VCaP (cell line): ENCODE measurements around the gene BICC1.

Experiments
- H3K27ac ChIP-seq: fragments of 450-650 bp; 2 replicates; pipeline ENCODE4 v1.5.1; 2017
- TF ChIP-seq, protein P1 (sequence below): fragments of 450-650 bp; conservative IDR thresholded peaks from 2 replicates; pipeline ENCODE4 v1.5.1; 2017; ENCODE audit warnings: mild to moderate bottlenecking, moderate library complexity

Gene BICC1

DNA sequence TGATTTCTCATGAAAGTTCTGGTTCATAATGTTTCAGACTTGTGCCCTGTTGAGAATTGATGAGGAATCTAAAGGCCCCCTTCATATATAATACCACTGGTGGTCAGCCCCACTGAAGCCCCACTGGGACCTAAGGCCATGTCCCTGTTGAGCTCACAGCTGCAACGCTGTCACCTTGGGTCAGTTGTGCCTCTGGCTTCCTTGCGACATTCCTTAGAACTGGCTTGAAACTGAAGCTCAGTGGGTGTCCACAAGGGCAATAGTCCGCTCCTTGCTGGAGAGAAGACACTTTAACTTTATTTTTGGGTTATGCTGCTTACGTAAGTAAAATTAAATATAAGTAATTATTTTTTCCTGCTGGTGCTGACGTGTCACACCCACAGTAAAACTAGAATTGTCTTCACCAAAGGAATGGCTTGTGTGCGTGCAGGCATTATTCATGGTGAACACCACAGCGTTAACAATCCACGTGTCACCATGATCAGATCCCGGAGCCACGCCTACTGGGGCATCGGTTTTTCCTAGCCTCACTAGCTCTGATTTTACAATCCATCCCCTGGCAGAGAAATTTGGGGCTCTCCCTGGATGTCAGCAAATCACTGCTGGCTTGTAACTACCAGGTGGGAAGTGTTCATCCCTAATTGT, 66.5 kb downstream of the BICC1 start:
- H3K27ac ChIP-seq: no peak overlapping the region

DNA sequence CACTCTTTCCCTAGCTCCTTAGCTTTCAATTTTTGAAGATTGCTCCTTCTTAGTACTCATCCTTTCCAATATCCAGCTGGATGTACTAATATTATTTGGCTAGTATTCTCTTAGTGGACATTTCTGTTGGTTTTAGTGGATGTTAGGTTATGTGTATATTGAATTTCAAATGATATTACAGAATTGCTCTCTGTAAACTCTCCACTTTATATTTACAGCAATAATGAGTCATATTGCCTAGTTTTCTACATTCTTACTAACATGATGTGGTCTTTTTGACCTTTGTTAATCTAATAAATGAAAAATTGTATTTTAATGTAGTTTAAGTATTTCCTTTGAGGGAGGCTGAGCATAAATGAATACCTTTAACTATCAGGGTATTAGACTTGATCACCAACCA, 69.4 kb downstream of the BICC1 start:
- TF ChIP-seq, protein P1, sequence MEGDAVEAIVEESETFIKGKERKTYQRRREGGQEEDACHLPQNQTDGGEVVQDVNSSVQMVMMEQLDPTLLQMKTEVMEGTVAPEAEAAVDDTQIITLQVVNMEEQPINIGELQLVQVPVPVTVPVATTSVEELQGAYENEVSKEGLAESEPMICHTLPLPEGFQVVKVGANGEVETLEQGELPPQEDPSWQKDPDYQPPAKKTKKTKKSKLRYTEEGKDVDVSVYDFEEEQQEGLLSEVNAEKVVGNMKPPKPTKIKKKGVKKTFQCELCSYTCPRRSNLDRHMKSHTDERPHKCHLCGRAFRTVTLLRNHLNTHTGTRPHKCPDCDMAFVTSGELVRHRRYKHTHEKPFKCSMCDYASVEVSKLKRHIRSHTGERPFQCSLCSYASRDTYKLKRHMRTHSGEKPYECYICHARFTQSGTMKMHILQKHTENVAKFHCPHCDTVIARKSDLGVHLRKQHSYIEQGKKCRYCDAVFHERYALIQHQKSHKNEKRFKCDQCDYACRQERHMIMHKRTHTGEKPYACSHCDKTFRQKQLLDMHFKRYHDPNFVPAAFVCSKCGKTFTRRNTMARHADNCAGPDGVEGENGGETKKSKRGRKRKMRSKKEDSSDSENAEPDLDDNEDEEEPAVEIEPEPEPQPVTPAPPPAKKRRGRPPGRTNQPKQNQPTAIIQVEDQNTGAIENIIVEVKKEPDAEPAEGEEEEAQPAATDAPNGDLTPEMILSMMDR: no peak
- H3K27ac ChIP-seq: no peak overlapping the region

More for the DNA sequence above, 66.5 kb downstream of the BICC1 start:
- TF ChIP-seq, protein P1: no peak

DNA sequence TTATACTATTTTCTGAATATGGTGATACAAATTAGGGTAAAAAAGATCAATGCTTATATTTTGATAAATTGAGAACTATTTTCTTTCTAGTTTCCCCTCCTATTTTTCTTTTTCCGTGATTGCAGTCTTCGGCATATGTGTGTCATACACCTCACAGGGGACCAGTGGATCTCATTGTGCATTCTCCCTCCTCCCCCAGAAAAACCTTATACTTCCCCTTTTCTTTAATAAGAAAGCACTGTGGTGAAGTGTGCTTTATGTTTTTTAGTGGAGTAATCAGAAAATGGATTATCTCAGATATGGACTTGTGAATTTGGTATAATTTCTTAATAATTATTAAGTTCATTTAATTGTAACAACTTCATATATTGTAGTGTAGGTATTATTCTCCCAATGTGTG, 72.8 kb downstream of the BICC1 start:
- TF ChIP-seq, protein P1: no peak
- no peak overlapping the region for H3K27ac ChIP-seq

DNA sequence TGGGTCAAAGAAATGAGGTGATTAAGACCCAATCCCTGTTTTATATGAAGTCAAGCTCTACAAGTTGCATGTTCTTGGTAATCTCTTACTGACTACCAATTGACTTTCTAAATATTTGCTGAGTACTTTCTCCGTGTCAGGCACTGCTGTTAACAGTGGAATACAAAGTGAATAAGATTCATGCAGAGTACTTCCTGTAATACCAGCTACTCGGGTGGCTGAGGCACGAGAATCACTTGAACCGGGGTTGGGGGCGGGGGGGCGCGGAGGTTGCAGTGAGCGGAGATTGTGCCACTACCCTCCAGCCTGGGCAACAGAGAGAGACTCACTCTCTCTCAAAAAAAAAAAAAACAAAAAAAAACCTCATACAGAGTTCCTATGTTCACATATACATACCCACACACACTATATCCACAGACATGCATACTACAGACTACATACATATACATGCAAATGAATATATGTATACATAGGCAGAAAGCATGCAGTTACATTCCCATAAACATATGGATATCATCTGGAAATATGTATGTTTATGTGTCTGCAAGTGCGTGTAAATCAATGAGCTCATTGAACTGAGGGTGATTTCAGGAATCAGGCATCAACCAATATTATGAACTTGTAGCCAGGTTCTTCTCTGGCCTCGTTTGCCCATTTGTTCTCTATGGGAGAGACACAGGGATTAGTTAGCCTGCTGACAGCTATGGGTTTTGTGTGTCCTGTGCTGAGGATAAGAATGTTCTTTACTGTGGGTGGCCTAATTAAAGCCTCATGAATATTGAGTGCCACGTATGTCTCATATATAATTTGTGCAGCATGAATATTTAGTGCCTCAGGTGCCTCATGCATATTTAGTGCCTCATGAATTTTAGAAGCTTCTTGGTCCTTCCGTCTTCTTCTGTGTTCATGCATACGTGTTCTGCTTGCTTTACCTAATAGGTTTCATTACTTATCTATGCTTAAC, 73.9 kb downstream of the BICC1 start:
- no peak overlapping the region for H3K27ac ChIP-seq
- TF ChIP-seq, protein P1: no peak

DNA sequence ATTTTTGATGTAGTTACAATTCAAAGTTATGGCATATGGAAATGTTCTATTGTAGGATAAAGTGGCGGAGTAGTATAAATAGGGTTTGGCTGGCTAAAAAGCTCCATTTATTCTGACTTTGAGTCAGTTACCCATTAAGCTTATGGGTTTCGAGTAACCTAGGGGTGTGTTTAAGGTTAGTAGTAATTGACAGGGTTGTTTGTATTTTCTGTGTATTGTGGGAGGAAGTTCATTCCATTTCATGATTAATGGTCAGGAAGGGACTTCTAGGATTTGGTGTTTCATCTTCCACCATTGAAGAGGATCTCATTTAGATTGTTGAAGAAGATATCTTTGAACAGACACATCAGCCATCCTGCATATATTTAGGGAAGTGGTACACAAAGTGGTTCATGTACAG, 75.0 kb downstream of the BICC1 start:
- no peak overlapping the region for H3K27ac ChIP-seq
- TF ChIP-seq, protein P1: no peak

DNA sequence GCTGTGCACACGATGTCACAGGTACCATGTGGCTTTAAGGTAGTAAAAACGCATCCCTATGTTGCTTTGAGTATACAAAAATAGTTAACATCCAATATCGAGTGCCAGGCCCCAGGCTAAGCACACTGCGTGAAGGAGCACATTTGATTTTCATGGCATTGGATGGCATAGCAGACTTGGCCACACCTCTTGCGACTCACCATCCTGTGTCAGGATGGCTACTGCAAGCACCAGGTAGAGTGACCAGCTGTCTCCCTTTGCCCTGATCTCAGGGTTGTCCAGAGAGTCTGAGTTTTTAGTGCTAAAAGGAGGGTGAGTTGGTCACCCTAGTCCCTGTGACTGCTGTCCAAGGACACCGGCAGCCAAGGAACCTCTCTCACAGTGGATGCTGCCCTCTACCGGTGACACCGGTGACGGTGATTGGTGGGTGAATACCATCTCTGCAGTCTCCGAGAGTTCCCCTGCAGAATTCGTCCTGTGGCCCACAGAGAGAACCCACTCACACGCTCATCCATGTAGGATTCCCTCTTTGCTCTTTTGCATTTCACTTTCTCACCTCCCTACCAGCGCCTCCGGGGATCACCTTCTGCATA, 76.1 kb downstream of the BICC1 start:
- no peak overlapping the region for H3K27ac ChIP-seq
- TF ChIP-seq, protein P1: no peak
